ENCODE data around the gene ANKRD6. TPM values are rescaled to one million over a fixed set of nuclear protein-coding genes. Genes with fewer than 3 reads are reported as not detected.

ANKRD6 gene
- total RNA-seq, 1 donor from 2014 or later: 13.3 TPM

GRCh38 chr6:89615882-89616281, 182.9 kb downstream of the ANKRD6 start:
- H3K36me3 ChIP-seq: no peaks in the 10 kb centered on the region

GRCh38 chr6:89616531-89616930, 183.6 kb downstream of the ANKRD6 start:
- H3K4me1 ChIP-seq: no peaks in the 10 kb centered on the region
- no peaks in the 10 kb centered on the region for H3K9me3 ChIP-seq
- no peaks in the 10 kb centered on the region for H3K36me3 ChIP-seq
- TF ChIP-seq CTCF (IDR thresholded peaks at IDR 0.05) (no peak), POLR2AphosphoS5 (IDR thresholded peaks at IDR 0.05; ENCODE audit: insufficient read depth in 1 of 2, low read depth in 1 of 2) (no peak), POLR2A (IDR thresholded peaks at IDR 0.05) (no peak)
- intact Hi-C loops (cut with DNase I): no loop called here
- no peak for DNase-seq (ENCODE audit: extremely low spot score in 2 of 2)
- H3K27ac ChIP-seq: no peak overlapping the region
- no peak overlapping the region for H3K4me3 ChIP-seq
- H3K27me3 ChIP-seq: no peaks in the 10 kb centered on the region

More at GRCh38 chr6:89615882-89616281, 182.9 kb downstream of the ANKRD6 start:
- Histone ChIP-seq H3K4me1 (no peaks in the 10 kb centered on the region), H3K9me3 (no peaks in the 10 kb centered on the region), H3K27ac (no peak overlapping the region), H3K27me3 (no peaks in the 10 kb centered on the region), H3K4me3 (no peak overlapping the region)
- intact Hi-C loops (cut with DNase I): no loop called here
- TF ChIP-seq POLR2A (IDR thresholded peaks at IDR 0.05) (no peak), CTCF (IDR thresholded peaks at IDR 0.05) (no peak), POLR2AphosphoS5 (IDR thresholded peaks at IDR 0.05; ENCODE audit: insufficient read depth in 1 of 2, low read depth in 1 of 2) (no peak)
- no peak for DNase-seq (ENCODE audit: extremely low spot score in 2 of 2)

- TF ChIP-seq CTCF (IDR thresholded peaks at IDR 0.05): no peak
- TF ChIP-seq POLR2A (IDR thresholded peaks at IDR 0.05): no peak
- TF ChIP-seq POLR2AphosphoS5 (IDR thresholded peaks at IDR 0.05; ENCODE audit: insufficient read depth in 1 of 2, low read depth in 1 of 2): no peak
Observed at GRCh38 chr6:89618026-89618425, 185.1 kb downstream of the ANKRD6 start.

GRCh38 chr6:89619567-89619966, 186.6 kb downstream of the ANKRD6 start:
- Histone ChIP-seq H3K4me1 (no peaks in the 10 kb centered on the region), H3K36me3 (no peaks in the 10 kb centered on the region), H3K9me3 (no peaks in the 10 kb centered on the region), H3K27ac (no peak overlapping the region), H3K4me3 (no peak overlapping the region), H3K27me3 (no peaks in the 10 kb centered on the region)
- intact Hi-C loops (cut with DNase I): no loop called here
- TF ChIP-seq POLR2AphosphoS5 (IDR thresholded peaks at IDR 0.05; ENCODE audit: insufficient read depth in 1 of 2, low read depth in 1 of 2) (no peak), CTCF (IDR thresholded peaks at IDR 0.05) (no peak), POLR2A (IDR thresholded peaks at IDR 0.05) (no peak)
- peak in 1 of 2 donors; percentile 5 for DNase-seq (ENCODE audit: extremely low spot score in 2 of 2)

More at GRCh38 chr6:89618026-89618425, 185.1 kb downstream of the ANKRD6 start:
- Histone ChIP-seq H3K27me3 (no peaks in the 10 kb centered on the region), H3K36me3 (no peaks in the 10 kb centered on the region), H3K4me1 (no peaks in the 10 kb centered on the region), H3K27ac (no peak overlapping the region), H3K9me3 (no peaks in the 10 kb centered on the region), H3K4me3 (no peak overlapping the region)
- intact Hi-C loops (cut with DNase I): no loop called here
- no peak for DNase-seq (ENCODE audit: extremely low spot score in 2 of 2)

GRCh38 chr6:89623749-89624148, 190.8 kb downstream of the ANKRD6 start:
- TF ChIP-seq CTCF (IDR thresholded peaks at IDR 0.05): no peak
- Histone ChIP-seq H3K36me3 (peaks cover 0 to 12% of the 10 kb centered on the region in 2 donors), H3K27me3 (no peaks in the 10 kb centered on the region), H3K27ac (no peak overlapping the region), H3K9me3 (no peaks in the 10 kb centered on the region), H3K4me3 (no peak overlapping the region), H3K4me1 (no peaks in the 10 kb centered on the region)
- intact Hi-C loops (cut with DNase I): no loop called here
- peak in 1 of 2 donors; percentile 70 for DNase-seq (ENCODE audit: extremely low spot score in 2 of 2)

All from vagina (tissue), 2 donors.